ENCODE measurements around the gene DOCK7. TPM values are rescaled to one million over a fixed set of nuclear protein-coding genes. Genes with fewer than 3 reads are reported as not detected.

The DOCK7 gene
- total RNA-seq, 1 experiment from 2014 or later = 57.2 TPM

- Histone ChIP-seq H3K9me3 (ENCODE audit: control insufficient read depth, insufficient read depth, low read depth, low read length) (no peaks in the 10 kb centered on the region), H3K27ac (ENCODE audit: low read length) (no peak overlapping the region), H3K36me3 (ENCODE audit: control insufficient read depth, insufficient read depth, low read length) (peaks cover 2% of the 10 kb centered on the region), H3K4me3 (ENCODE audit: low read depth in 2 of 2, low read length in 2 of 2) (no peak overlapping the region), H3K27me3 (ENCODE audit: control insufficient read depth, insufficient read depth, low read length) (no peaks in the 10 kb centered on the region), H3K4me1 (ENCODE audit: control insufficient read depth, insufficient read depth, low read length) (no peaks in the 10 kb centered on the region)
- in situ Hi-C loops (cut with HindIII; ENCODE audit: low pct_unique_long_range_greater_than_20kb, low sequenced_read_pairs) (no loop called here), intact Hi-C loops (cut with micrococcal nuclease; ENCODE audit: unreplicated experiment) (no loop called here)
- ATAC-seq (no peak), DNase-seq (ENCODE audit: low read depth, low spot score) (no peak)
- TF ChIP-seq CTCF (IDR thresholded peaks at IDR 0.05) (no peak), REST (IDR thresholded peaks at IDR 0.05; ENCODE audit: insufficient read depth in 1 of 2, low read depth in 2 of 2, low read length in 1 of 2) (no peak), TCF7L2 (IDR thresholded peaks at IDR 0.05; ENCODE audit: low read depth, low read length) (no peak)
- CTCF ChIA-PET = no interaction called here
- no TSS peak for BruUV-seq (replicated peaks)
- POLR2A ChIA-PET = no interaction called here
Measured at GRCh38 chr1:62585469-62586155, 102.6 kb downstream of the DOCK7 start.

GRCh38 chr1:62573675-62574074 is 114.5 kb downstream of the DOCK7 start:
- Histone ChIP-seq H3K36me3 (ENCODE audit: control insufficient read depth, insufficient read depth, low read length) (no peaks in the 10 kb centered on the region), H3K9me3 (ENCODE audit: control insufficient read depth, insufficient read depth, low read depth, low read length) (no peaks in the 10 kb centered on the region), H3K4me1 (ENCODE audit: control insufficient read depth, insufficient read depth, low read length) (no peaks in the 10 kb centered on the region), H3K27me3 (ENCODE audit: control insufficient read depth, insufficient read depth, low read length) (no peaks in the 10 kb centered on the region), H3K27ac (ENCODE audit: low read length) (no peak overlapping the region), H3K4me3 (ENCODE audit: low read depth in 2 of 2, low read length in 2 of 2) (no peak overlapping the region)
- no peak for DNase-seq (ENCODE audit: low read depth, low spot score)
- ChIA-PET CTCF (no interaction called here), POLR2A (no interaction called here)
- intact Hi-C loops (cut with micrococcal nuclease; ENCODE audit: unreplicated experiment) = no loop called here
- in situ Hi-C loops (cut with HindIII; ENCODE audit: low pct_unique_long_range_greater_than_20kb, low sequenced_read_pairs) = no loop called here
- BruUV-seq (replicated peaks) = no TSS peak
- no peak for ATAC-seq
- TF ChIP-seq TCF7L2 (IDR thresholded peaks at IDR 0.05; ENCODE audit: low read depth, low read length) (no peak), POLR2AphosphoS5 (IDR thresholded peaks at IDR 0.05; ENCODE audit: low read depth, low read length) (no peak), SIN3A (IDR thresholded peaks at IDR 0.05; ENCODE audit: borderline replicate concordance, insufficient read depth, low read depth, low read length) (no peak), CTCF (IDR thresholded peaks at IDR 0.05) (no peak), REST (IDR thresholded peaks at IDR 0.05; ENCODE audit: insufficient read depth in 1 of 2, low read depth in 2 of 2, low read length in 1 of 2) (no peak)
